Stomach smooth muscle (tissue), 2 donors: Measurements from ENCODE around the gene ORAI2.
"Not testable (repeated sequence)": the region's sequence is repeated elsewhere in the genome, so short reads cannot be mapped to it uniquely, and the experiment has no call there.

ENCODE experiments used
- H3K27ac ChIP-seq: one replicate; pipeline ENCODE4 v1.7.0; 2013; ENCODE audit warnings: mild to moderate bottlenecking, low read length, inconsistent platforms
- H3K27me3 ChIP-seq, 2 donors: one replicate each; pipeline ENCODE4 v1.7.0; 2013; ENCODE audit warnings: low read length in 2 of 2; ENCODE audit not compliant: insufficient read depth in 2 of 2, control insufficient read depth in 1 of 2
- H3K36me3 ChIP-seq, 2 donors: one replicate each; pipeline ENCODE4 v1.7.0; 2013; ENCODE audit warnings: low read length in 2 of 2; ENCODE audit not compliant: control insufficient read depth in 2 of 2, insufficient read depth in 2 of 2
- H3K4me1 ChIP-seq: one replicate; pipeline ENCODE4 v1.7.0; 2013; ENCODE audit warnings: low read length; ENCODE audit not compliant: control insufficient read depth, insufficient read depth
- H3K4me3 ChIP-seq, 2 donors: one replicate each; pipeline ENCODE4 v1.7.0; 2013; ENCODE audit warnings: low read length in 2 of 2
- H3K9ac ChIP-seq, 2 donors: one replicate each; pipeline ENCODE4 v1.7.0; 2013; ENCODE audit warnings: low read length in 2 of 2, mild to moderate bottlenecking in 1 of 2
- H3K9me3 ChIP-seq, 2 donors: one replicate each; pipeline ENCODE4 v1.7.0; 2013; ENCODE audit warnings: low read length in 2 of 2; ENCODE audit not compliant: control insufficient read depth in 2 of 2
- donor health status: healthy.
- donor health status: Pancreatic carcinoma.

Gene ORAI2

DNA sequence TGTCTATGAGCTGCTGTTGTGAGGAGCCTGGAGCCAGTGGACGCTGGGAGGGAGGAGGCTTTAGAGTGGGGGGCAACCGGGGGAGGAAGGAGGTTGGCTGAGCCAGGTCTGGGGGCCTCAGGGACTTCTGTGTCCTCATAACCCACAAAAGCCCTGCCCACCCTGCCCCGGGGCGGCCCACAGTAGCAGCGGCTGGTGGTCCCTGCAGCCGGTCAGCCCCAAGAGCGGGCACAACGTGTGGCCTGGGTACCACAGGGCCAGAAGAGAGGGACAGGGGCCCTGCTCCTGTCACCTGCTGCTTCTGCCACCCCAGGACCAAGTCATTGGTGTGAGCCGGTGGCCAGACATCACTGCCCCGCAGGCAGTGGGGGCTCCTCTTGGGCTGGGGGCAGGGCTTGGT is 48.6 kb downstream of the ORAI2 start:
- H3K36me3 ChIP-seq, H3K9ac ChIP-seq, H3K9me3 ChIP-seq, H3K27me3 ChIP-seq, H3K4me3 ChIP-seq, H3K4me1 ChIP-seq, H3K27ac ChIP-seq: not testable (repeated sequence)

DNA sequence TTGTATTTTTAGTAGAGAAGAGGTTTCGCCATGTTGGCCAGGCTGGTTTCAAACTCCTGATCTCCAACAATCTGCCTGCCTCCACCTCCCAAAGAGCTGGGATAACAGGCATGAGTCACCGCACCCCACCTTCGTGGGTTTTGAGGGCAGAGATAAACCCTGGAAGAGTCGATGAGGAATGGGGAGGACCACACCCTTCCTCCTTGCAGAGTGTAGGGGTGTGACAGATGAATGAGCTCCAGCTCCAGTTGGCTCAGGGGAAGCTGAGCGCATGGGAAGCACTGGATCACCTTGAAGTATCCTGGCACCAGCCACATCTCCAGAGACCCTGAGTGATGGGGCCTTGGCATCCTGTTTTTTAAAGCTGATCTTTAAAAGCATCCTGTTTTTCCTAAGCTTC is 50.9 kb downstream of the ORAI2 start:
- not testable (repeated sequence) for H3K9me3 ChIP-seq, H3K4me3 ChIP-seq, H3K4me1 ChIP-seq, H3K27ac ChIP-seq, H3K27me3 ChIP-seq, H3K9ac ChIP-seq, H3K36me3 ChIP-seq

DNA sequence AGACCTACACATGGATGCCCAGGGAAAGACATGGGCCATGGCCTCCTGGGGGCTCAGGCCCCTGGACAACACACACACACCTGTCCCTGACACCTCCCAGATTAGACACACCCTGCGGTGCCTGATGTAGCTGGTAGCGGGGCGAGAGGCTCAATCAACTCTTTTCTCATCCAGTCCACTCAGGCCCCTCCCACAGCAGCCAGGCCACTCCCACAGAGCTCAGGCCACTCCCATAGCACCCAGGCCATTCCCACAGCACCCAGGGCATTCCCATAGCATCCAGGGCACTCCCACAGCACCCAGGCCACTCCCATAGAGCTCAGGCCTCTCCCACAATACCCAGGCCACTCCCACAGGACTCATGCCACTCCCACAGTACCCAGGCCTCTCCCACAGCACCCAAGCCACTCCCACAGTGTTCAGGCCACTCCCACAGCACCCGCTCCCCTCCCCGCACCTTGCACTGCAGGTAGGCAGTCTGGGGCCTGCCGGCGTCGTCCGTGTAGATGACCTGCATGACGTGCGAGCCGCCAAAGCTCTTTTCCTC is 57.2 kb downstream of the ORAI2 start:
- not testable (repeated sequence) for H3K36me3 ChIP-seq, H3K4me3 ChIP-seq, H3K27me3 ChIP-seq, H3K4me1 ChIP-seq, H3K9ac ChIP-seq, H3K27ac ChIP-seq, H3K9me3 ChIP-seq

- not testable (repeated sequence) for H3K27ac ChIP-seq, H3K4me1 ChIP-seq, H3K27me3 ChIP-seq, H3K9me3 ChIP-seq, H3K4me3 ChIP-seq, H3K36me3 ChIP-seq, H3K9ac ChIP-seq
These were observed 60.0 kb downstream of the ORAI2 start for GRCh38 chr7:102493220-102493935.

GRCh38 chr7:102494026-102494425 is 60.7 kb downstream of the ORAI2 start:
- H3K9me3 ChIP-seq, H3K36me3 ChIP-seq, H3K9ac ChIP-seq, H3K4me1 ChIP-seq, H3K27ac ChIP-seq, H3K4me3 ChIP-seq, H3K27me3 ChIP-seq: not testable (repeated sequence)

DNA sequence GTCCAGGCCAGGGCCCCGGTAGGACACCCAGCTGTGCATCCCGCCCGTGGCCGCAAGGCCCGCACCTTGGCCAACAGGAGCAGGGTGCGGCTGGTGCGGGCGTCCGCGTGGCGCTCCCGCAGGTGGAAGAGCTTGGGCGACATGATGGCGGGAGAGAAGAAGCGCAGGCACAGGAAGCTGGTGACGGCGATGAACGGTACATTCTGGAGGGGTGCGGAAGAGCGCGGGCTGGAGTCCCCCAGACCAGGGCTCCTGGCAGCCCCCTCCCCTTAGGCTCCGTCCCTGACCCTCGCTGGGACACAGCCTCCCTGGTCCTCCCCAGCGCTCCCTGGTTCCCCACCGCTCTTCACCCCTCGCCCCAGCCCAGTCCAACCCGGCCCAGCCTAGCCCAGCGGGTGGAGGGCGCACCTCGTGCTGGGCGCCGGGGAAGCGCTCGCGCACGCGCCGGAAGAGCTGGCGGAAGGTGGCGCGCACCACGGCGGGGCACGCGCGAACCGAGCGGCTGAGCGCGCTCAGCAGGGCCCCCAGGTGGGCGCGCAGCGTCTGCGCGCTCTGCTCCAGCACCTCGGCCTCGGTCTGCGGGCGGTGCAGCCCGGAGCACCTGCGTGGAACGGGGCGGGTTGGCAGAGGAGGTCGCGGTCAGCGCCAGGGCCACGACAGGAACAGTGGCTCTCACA is 61.2 kb downstream of the ORAI2 start:
- H3K9me3 ChIP-seq, H3K9ac ChIP-seq, H3K4me1 ChIP-seq, H3K27ac ChIP-seq, H3K27me3 ChIP-seq, H3K36me3 ChIP-seq, H3K4me3 ChIP-seq: not testable (repeated sequence)

GRCh38 chr7:102496861-102497260 is 63.5 kb downstream of the ORAI2 start:
- H3K36me3 ChIP-seq, H3K9ac ChIP-seq, H3K27me3 ChIP-seq, H3K27ac ChIP-seq, H3K4me3 ChIP-seq, H3K4me1 ChIP-seq, H3K9me3 ChIP-seq: not testable (repeated sequence)

DNA sequence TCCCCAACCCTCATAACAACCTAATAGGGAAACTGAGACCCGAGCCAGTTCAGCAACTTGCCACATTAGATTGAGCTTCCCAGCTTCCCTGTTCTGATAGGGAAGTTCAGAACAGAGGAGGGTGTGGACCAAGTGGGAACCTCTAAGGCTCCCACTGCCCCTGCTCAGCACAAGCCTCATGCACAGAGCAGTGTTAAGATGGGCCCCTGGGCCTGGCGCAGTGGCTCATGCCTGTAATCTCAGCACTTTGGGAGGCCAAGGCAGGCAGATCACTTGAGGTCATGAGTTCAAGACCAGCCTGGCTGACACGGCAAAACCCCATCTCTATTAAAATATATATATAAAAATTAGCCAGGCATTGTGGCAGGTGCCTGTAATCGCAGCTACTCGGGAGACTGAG is 63.9 kb downstream of the ORAI2 start:
- H3K36me3 ChIP-seq, H3K4me1 ChIP-seq, H3K27ac ChIP-seq, H3K27me3 ChIP-seq, H3K9ac ChIP-seq, H3K4me3 ChIP-seq, H3K9me3 ChIP-seq: not testable (repeated sequence)

DNA sequence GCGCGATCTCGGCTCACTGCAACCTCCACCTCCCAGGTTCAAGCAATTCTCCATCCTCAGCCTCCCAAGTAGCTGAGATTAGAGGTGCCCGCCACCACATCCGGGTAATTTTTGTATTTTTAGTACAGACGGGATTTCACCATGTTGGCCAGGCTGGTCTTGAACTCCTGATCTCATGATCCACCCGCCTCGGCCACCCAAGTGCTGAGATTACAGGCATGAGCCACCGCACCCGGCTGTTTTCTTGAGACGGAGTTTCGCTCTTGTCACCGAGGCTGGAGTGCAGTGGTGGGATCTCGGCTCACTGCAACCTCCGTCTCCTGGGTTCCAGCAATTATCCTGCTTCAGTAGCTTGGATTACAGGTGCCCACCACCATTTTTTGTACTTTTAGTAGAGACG is 64.9 kb downstream of the ORAI2 start:
- not testable (repeated sequence) for H3K9me3 ChIP-seq, H3K27ac ChIP-seq, H3K36me3 ChIP-seq, H3K27me3 ChIP-seq, H3K9ac ChIP-seq, H3K4me3 ChIP-seq, H3K4me1 ChIP-seq

GRCh38 chr7:102503141-102503540 is 69.8 kb downstream of the ORAI2 start:
- not testable (repeated sequence) for H3K4me1 ChIP-seq, H3K9ac ChIP-seq, H3K36me3 ChIP-seq, H3K4me3 ChIP-seq, H3K9me3 ChIP-seq, H3K27ac ChIP-seq, H3K27me3 ChIP-seq
